Thyroid gland (tissue), 4 donors: ENCODE data around the gene ZNF860. TPM values are rescaled to one million over a fixed set of nuclear protein-coding genes. Genes with fewer than 3 reads are reported as not detected.
A peak's percentile ranks its signal among the peaks of the same experiment; 100 is the strongest.

Experiments used
- DNase-seq, 2 donors: peaks; one replicate each; pipeline ENCODE4 v3.0.0-alpha.2; 2019
- H3K27ac ChIP-seq, 3 donors: fragments of 200-600 bp; sonication (generic); 1 replicate in 2 of 3; 2 replicates in 1 of 3; pipeline ENCODE4 v1.5.1; 2016 to 2019; ENCODE audit warnings: mild to moderate bottlenecking in 1 of 3, moderate library complexity in 1 of 3
- H3K27me3 ChIP-seq: fragments of 200-600 bp; sonication (generic); one replicate; pipeline ENCODE4 v1.5.1; 2019
- H3K36me3 ChIP-seq, 2 donors: fragments of 200-600 bp; sonication (generic); one replicate each; pipeline ENCODE4 v1.5.1; 2016 to 2019
- H3K4me1 ChIP-seq, 2 donors: fragments of 200-600 bp; sonication (generic); one replicate each; pipeline ENCODE4 v1.5.1; 2017 to 2019
- H3K4me3 ChIP-seq, 3 donors: fragments of 200-600 bp; sonication (generic); replicated peaks in 1 of 3; 1 replicate in 2 of 3; 2 replicates in 1 of 3; pipeline ENCODE4 v1.5.1; 2016; ENCODE audit warnings: mild to moderate bottlenecking in 1 of 3
- H3K9me3 ChIP-seq: fragments of 200-600 bp; sonication (generic); one replicate; pipeline ENCODE4 v1.5.1; 2017
- POLR2A ChIP-seq, 2 donors: fragments of 450-650 bp; IDR thresholded peaks; one replicate each; pipeline ENCODE4 v1.6.1; 2017; ENCODE audit warnings: antibody characterized with exemption in 2 of 2, mild to moderate bottlenecking in 2 of 2, moderate library complexity in 1 of 2
- WGBS, 2 donors: methylation state at CpG; one replicate each; pipeline ENCODE4 v1.1.5; 2017; 5-methylcytosine and 5-hydroxymethylcytosine counted together
- intact Hi-C: fragments of 100-400 bp; cut with DNase I; formaldehyde crosslinking; loops from one replicate; pipeline ENCODE4 v1.15.1; 2023
- total RNA-seq, 4 donors: library from RNA; depleted of rRNA; stranded (reverse); fragments of >200 nt; gene quantifications; one replicate each; pipeline ENCODE4 v1.2.3, GENCODE V29; 2016
- TF ChIP-seq, protein P1 (sequence below), 6 experiments: fragments of 200-600 bp in 3 of 6; fragments of 450-650 bp in 3 of 6; sonication (generic) in 3 of 6; IDR thresholded peaks; one replicate each; pipeline ENCODE4 v1.5.1; 2016 to 2019; ENCODE audit warnings: antibody characterized with exemption in 6 of 6, mild to moderate bottlenecking in 2 of 6, inconsistent platforms in 1 of 6, moderate library complexity in 1 of 6

The ZNF860 gene
- total RNA-seq, 4 donors from 2014 or later: 0.67 to 1.6 (median 1.4) TPM

DNA sequence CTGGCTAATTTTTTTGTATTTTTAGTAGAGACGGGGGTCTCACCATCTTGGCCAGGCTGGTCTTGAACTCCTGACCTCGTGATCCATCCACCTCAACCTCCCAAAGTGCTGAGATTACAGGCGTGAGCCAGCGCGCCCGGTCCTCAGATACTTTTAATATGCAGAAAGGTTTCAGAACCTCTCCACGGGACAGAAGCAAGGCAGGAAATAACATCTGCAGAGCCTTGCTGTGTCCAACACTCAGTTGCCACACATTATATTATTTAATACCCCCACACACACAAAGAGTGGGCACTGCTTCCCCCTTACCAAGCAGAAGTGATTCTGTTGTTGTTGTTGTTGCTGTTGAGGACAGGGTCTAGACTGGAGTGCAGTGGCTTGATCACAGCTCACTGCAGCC, 28.5 kb upstream of the ZNF860 start:
- Histone ChIP-seq H3K36me3 (no peaks in the 10 kb centered on the region), H3K9me3 (no peaks in the 10 kb centered on the region), H3K27me3 (no peaks in the 10 kb centered on the region), H3K27ac (no peak overlapping the region), H3K4me1 (peaks cover 0 to 10% of the 10 kb centered on the region in 2 donors), H3K4me3 (no peak overlapping the region)
- 84 to 95% methylated on average over 7 of the region's 7 CpGs for WGBS, 2 donors
- intact Hi-C loops: no loop called here
- TF ChIP-seq, protein P1, sequence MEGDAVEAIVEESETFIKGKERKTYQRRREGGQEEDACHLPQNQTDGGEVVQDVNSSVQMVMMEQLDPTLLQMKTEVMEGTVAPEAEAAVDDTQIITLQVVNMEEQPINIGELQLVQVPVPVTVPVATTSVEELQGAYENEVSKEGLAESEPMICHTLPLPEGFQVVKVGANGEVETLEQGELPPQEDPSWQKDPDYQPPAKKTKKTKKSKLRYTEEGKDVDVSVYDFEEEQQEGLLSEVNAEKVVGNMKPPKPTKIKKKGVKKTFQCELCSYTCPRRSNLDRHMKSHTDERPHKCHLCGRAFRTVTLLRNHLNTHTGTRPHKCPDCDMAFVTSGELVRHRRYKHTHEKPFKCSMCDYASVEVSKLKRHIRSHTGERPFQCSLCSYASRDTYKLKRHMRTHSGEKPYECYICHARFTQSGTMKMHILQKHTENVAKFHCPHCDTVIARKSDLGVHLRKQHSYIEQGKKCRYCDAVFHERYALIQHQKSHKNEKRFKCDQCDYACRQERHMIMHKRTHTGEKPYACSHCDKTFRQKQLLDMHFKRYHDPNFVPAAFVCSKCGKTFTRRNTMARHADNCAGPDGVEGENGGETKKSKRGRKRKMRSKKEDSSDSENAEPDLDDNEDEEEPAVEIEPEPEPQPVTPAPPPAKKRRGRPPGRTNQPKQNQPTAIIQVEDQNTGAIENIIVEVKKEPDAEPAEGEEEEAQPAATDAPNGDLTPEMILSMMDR (IDR thresholded peaks at IDR 0.05): no peak
- no peak for TF ChIP-seq POLR2A (IDR thresholded peaks at IDR 0.05)
- DNase-seq: no peak

- TF ChIP-seq POLR2A (IDR thresholded peaks at IDR 0.05): no peak
- TF ChIP-seq, protein P1 (IDR thresholded peaks at IDR 0.05): no peak
- H3K4me1 ChIP-seq: peaks cover 0 to 16% of the 10 kb centered on the region in 2 donors
- DNase-seq: no peak
- no peak overlapping the region for H3K27ac ChIP-seq
- H3K9me3 ChIP-seq: no peaks in the 10 kb centered on the region
- no peaks in the 10 kb centered on the region for H3K36me3 ChIP-seq
- no peak overlapping the region for H3K4me3 ChIP-seq
- no peaks in the 10 kb centered on the region for H3K27me3 ChIP-seq
- WGBS, 2 donors: 90 to 94% methylated on average over 2 of the region's 2 CpGs
- intact Hi-C loops: no loop called here
Measured at GRCh38 chr3:31953636-31954035, 27.9 kb upstream of the ZNF860 start.

DNA sequence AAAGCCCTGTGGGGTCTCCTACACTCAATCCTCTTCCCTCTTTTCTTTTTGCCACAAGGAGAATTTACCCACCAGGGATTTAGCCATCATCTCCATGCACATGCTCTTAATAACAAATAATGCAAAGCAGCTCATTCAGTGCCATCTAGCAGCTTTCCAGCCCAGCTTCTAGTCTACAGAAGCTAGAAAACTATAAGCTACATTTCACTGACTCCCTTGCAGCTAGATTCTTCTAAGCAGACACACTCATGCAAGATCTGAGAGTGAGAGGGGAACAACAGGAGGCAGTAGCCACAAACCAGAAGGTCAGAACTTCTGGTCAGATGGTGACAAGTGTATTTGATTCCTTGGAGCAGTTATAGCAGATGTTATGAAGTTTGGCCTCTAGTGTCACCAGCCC, 26.0 kb upstream of the ZNF860 start:
- no peaks in the 10 kb centered on the region for H3K9me3 ChIP-seq

GRCh38 chr3:31957106-31957505, 24.4 kb upstream of the ZNF860 start:
- Histone ChIP-seq H3K27ac (no peak overlapping the region), H3K9me3 (no peaks in the 10 kb centered on the region), H3K4me3 (no peak overlapping the region), H3K36me3 (no peaks in the 10 kb centered on the region), H3K4me1 (peaks cover 18 to 41% of the 10 kb centered on the region in 2 donors), H3K27me3 (no peaks in the 10 kb centered on the region)
- DNase-seq: no peak
- intact Hi-C loops: no loop called here
- TF ChIP-seq, protein P1 (IDR thresholded peaks at IDR 0.05): no peak
- TF ChIP-seq POLR2A (IDR thresholded peaks at IDR 0.05): no peak
- 80 to 92% methylated on average over 3 of the region's 3 CpGs for WGBS, 2 donors

More for the DNA sequence above, 26.0 kb upstream of the ZNF860 start:
- intact Hi-C loops: no loop called here
- TF ChIP-seq, protein P1 (IDR thresholded peaks at IDR 0.05): no peak
- no peak for TF ChIP-seq POLR2A (IDR thresholded peaks at IDR 0.05)
- Histone ChIP-seq H3K27ac (no peak overlapping the region), H3K27me3 (no peaks in the 10 kb centered on the region), H3K36me3 (no peaks in the 10 kb centered on the region), H3K4me3 (no peak overlapping the region), H3K4me1 (peaks cover 16 to 34% of the 10 kb centered on the region in 2 donors)
- no peak for DNase-seq

- no peak overlapping the region for H3K4me3 ChIP-seq
- H3K27ac ChIP-seq: peak overlapping the region in 2 of 3 donors; percentile 66 to 78
- H3K4me1 ChIP-seq: peaks cover 18 to 41% of the 10 kb centered on the region in 2 donors
- 51 to 75% methylated on average over 3 of the region's 3 CpGs for WGBS, 2 donors
- H3K27me3 ChIP-seq: no peaks in the 10 kb centered on the region
- no peaks in the 10 kb centered on the region for H3K9me3 ChIP-seq
- no peak for DNase-seq
- no peaks in the 10 kb centered on the region for H3K36me3 ChIP-seq
- TF ChIP-seq, protein P1 (IDR thresholded peaks at IDR 0.05): no peak
- no peak for TF ChIP-seq POLR2A (IDR thresholded peaks at IDR 0.05)
- intact Hi-C loops: no loop called here
Measured at GRCh38 chr3:31958701-31959152, 22.8 kb upstream of the ZNF860 start.
